Liver (tissue), 9 donors: Measurements from ENCODE around the gene TUBB3. TPM values are rescaled to one million over a fixed set of nuclear protein-coding genes. Genes with fewer than 3 reads are reported as not detected.

Experiments
- DNase-seq: peaks from one replicate; pipeline ENCODE4 v3.0.0-alpha.2; 2017; ENCODE audit warnings: low spot score
- H3K27ac ChIP-seq, 2 donors: one replicate each; pipeline ENCODE4 v1.7.0; 2013; ENCODE audit warnings: inconsistent platforms in 2 of 2, low read length in 2 of 2, control low read depth in 1 of 2, low read depth in 1 of 2, mild to moderate bottlenecking in 1 of 2
- H3K27me3 ChIP-seq, 4 donors: one replicate each; pipeline versions ENCODE4 v1.6.1 to v1.7.0; 2013; ENCODE audit warnings: low read length in 3 of 4, inconsistent platforms in 1 of 4, mild to moderate bottlenecking in 1 of 4, moderate library complexity in 1 of 4; ENCODE audit not compliant: control insufficient read depth in 4 of 4, insufficient read depth in 4 of 4
- H3K36me3 ChIP-seq, 4 donors: one replicate each; pipeline versions ENCODE4 v1.6.1 to v1.7.0; 2013; ENCODE audit warnings: low read length in 3 of 4, mild to moderate bottlenecking in 3 of 4, low read depth in 1 of 4, moderate library complexity in 1 of 4; ENCODE audit not compliant: control insufficient read depth in 4 of 4, insufficient read depth in 3 of 4
- H3K4me1 ChIP-seq, 4 donors: one replicate each; pipeline versions ENCODE4 v1.6.1 to v1.7.0; 2013; ENCODE audit warnings: low read length in 3 of 4, mild to moderate bottlenecking in 3 of 4, moderate library complexity in 1 of 4; ENCODE audit not compliant: control insufficient read depth in 4 of 4, insufficient read depth in 4 of 4
- H3K4me3 ChIP-seq, 3 donors: one replicate each; pipeline versions ENCODE4 v1.6.1 to v1.7.0; 2013; ENCODE audit warnings: low read length in 3 of 3, control low read depth in 1 of 3, low read depth in 1 of 3, mild to moderate bottlenecking in 1 of 3
- H3K9ac ChIP-seq, 2 donors: one replicate each; pipeline ENCODE4 v1.7.0; 2013; ENCODE audit warnings: low read length in 2 of 2, mild to moderate bottlenecking in 2 of 2, moderate library complexity in 2 of 2, control low read depth in 1 of 2, low read depth in 1 of 2
- H3K9me3 ChIP-seq, 4 donors: one replicate each; pipeline versions ENCODE4 v1.6.1 to v1.7.0; 2013; ENCODE audit warnings: low read length in 3 of 4; ENCODE audit not compliant: control insufficient read depth in 4 of 4
- EGR1 ChIP-seq, 2 donors: IDR thresholded peaks; 2 replicates each; pipeline ENCODE4 v1.6.1; 2016 to 2018; ENCODE audit warnings: antibody characterized with exemption in 2 of 2, low read depth in 2 of 2
- FOXA1 ChIP-seq: IDR thresholded peaks from 2 replicates; pipeline ENCODE4 v1.6.1; 2016; ENCODE audit warnings: antibody characterized with exemption
- FOXA2 ChIP-seq: IDR thresholded peaks from 2 replicates; pipeline ENCODE4 v1.6.1; 2016; ENCODE audit warnings: antibody characterized with exemption
- GABPA ChIP-seq, 2 donors: IDR thresholded peaks in 1 of 2; conservative IDR thresholded peaks in 1 of 2; 2 replicates each; pipeline ENCODE4 v1.6.1; 2016; ENCODE audit warnings: antibody characterized with exemption in 2 of 2, mild to moderate bottlenecking in 1 of 2, moderate library complexity in 1 of 2
- HNF4A ChIP-seq, 2 donors: conservative IDR thresholded peaks; 2 replicates each; pipeline ENCODE4 v1.6.1; 2016; ENCODE audit warnings: antibody characterized with exemption in 2 of 2, mild to moderate bottlenecking in 2 of 2
- HNF4G ChIP-seq: IDR thresholded peaks from 2 replicates; pipeline ENCODE4 v1.6.1; 2016; ENCODE audit warnings: antibody characterized with exemption
- JUND ChIP-seq, 2 donors: IDR thresholded peaks; 2 replicates each; pipeline ENCODE4 v1.6.1; 2016; ENCODE audit warnings: antibody characterized with exemption in 2 of 2
- MAX ChIP-seq: IDR thresholded peaks from 2 replicates; pipeline ENCODE4 v1.6.1; 2016; ENCODE audit warnings: antibody characterized with exemption
- NR2F2 ChIP-seq: IDR thresholded peaks from 2 replicates; pipeline ENCODE4 v1.6.1; 2016; ENCODE audit warnings: antibody characterized with exemption
- RAD21 ChIP-seq, 2 donors: IDR thresholded peaks; 2 replicates each; pipeline ENCODE4 v1.6.1; 2016; ENCODE audit warnings: antibody characterized with exemption in 2 of 2, mild to moderate bottlenecking in 2 of 2
- REST ChIP-seq: IDR thresholded peaks from 2 replicates; pipeline ENCODE4 v1.6.1; 2016; ENCODE audit warnings: antibody characterized with exemption, mild to moderate bottlenecking
- RXRA ChIP-seq, 2 donors: IDR thresholded peaks; 2 replicates each; pipeline ENCODE4 v1.6.1; 2017 to 2018; ENCODE audit warnings: antibody characterized with exemption in 2 of 2, mild to moderate bottlenecking in 1 of 2
- SP1 ChIP-seq: IDR thresholded peaks from 2 replicates; pipeline ENCODE4 v1.6.1; 2018; ENCODE audit warnings: antibody characterized with exemption, mild to moderate bottlenecking
- TAF1 ChIP-seq: conservative IDR thresholded peaks from 2 replicates; pipeline ENCODE4 v1.6.1; 2016; ENCODE audit warnings: antibody characterized with exemption, mild to moderate bottlenecking
- YY1 ChIP-seq: IDR thresholded peaks from 2 replicates; pipeline ENCODE4 v1.6.1; 2016; ENCODE audit warnings: antibody characterized with exemption, mild to moderate bottlenecking
- WGBS: extraction: QIAGEN DNeasy Blood & Tissue Kit; methylation state at CpG from one replicate; pipeline ENCODE4 v1.1.7; 2013; 5-methylcytosine and 5-hydroxymethylcytosine counted together
- polyA plus RNA-seq, 2 donors: library from polyadenylated mRNA; stranded (reverse) in 1 of 2; unstranded in 1 of 2; fragments of 200-250 nt in 1 of 2; fragments of >200 nt in 1 of 2; fragmentation: Nextera tagmentation in 1 of 2; extraction: Ambion mirVana in 1 of 2; gene quantifications; one replicate each; pipeline versions ENCODE4 v1.2.1 to v1.2.3, GENCODE V29; 2013 to 2015
- total RNA-seq, 2 donors: library from RNA; depleted of rRNA; stranded (reverse); fragments of >200 nt; gene quantifications; one replicate each; pipeline ENCODE4 v1.2.3, GENCODE V29; 2014
- TF ChIP-seq, protein P1 (sequence below): IDR thresholded peaks from 2 replicates; pipeline ENCODE4 v1.6.1; 2016; ENCODE audit warnings: antibody characterized with exemption
- TF ChIP-seq, protein P2 (sequence below): IDR thresholded peaks from 2 replicates; pipeline ENCODE4 v1.6.1; 2016; ENCODE audit warnings: antibody characterized with exemption
- TF ChIP-seq, protein P3 (sequence below): fragments of 150-350 bp; IDR thresholded peaks from 2 replicates; pipeline ENCODE4 v1.5.1; 2017; ENCODE audit warnings: improper control_type of control experiment, low read depth, low read length; ENCODE audit not compliant: missing input control
- donor health status: healthy.
- donor health status: healthy.
- donor health status: healthy.
- donor health status: healthy.
- donor health status: healthy.

The TUBB3 gene
- total and polyA plus RNA-seq, 4 donors = 0.17 to 0.89 (median 0.25) TPM; not detected in 1

DNA sequence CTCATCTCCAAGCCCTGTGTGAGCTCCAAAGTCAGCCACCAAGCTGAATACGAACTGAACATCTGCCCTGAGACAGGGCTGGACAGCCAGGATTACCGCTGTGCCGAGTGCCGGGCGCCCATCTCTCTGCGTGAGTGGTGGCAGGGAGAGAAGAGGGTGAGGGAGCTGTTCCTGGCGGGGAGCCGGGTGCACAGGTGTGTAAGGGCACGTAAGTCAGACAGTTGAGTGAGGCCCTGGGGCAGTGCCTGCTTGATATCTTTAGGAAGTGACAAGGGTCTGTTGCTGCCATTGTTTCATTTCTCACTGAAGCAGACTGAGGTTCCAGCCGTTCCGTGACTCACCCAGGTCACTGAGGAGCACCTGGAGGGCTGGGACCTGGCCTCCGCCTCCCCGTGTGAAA, 37.8 kb downstream of the TUBB3 start:
- H3K4me3 ChIP-seq = no peak overlapping the region

More for the DNA sequence above, 37.8 kb downstream of the TUBB3 start:
- 97% methylated on average over 13 of the region's 13 CpGs for WGBS
- Histone ChIP-seq H3K9ac (no peak overlapping the region), H3K9me3 (no peaks in the 10 kb centered on the region), H3K4me1 (no peaks in the 10 kb centered on the region), H3K27ac (no peak overlapping the region), H3K27me3 (no peaks in the 10 kb centered on the region), H3K36me3 (peaks cover 2 to 44% (median 4%) of the 10 kb centered on the region in 4 donors)
- TF ChIP-seq SP1 (no peak), FOXA2 (no peak), RAD21 (IDR thresholded peaks at IDR 0.05) (no peak), TAF1 (no peak), MAX (no peak), EGR1 (IDR thresholded peaks at IDR 0.05; ENCODE audit: low read depth in 2 of 2) (no peak), GABPA (IDR thresholded peaks at IDR 0.05 in 1 of 2, conservative IDR thresholded peaks at IDR 0.05 in 1 of 2) (no peak), REST (no peak), RXRA (IDR thresholded peaks at IDR 0.05) (no peak), JUND (IDR thresholded peaks at IDR 0.05) (no peak), YY1 (no peak), NR2F2 (no peak), HNF4A (conservative IDR thresholded peaks at IDR 0.05) (no peak), FOXA1 (no peak), HNF4G (no peak)
- TF ChIP-seq, protein P1, sequence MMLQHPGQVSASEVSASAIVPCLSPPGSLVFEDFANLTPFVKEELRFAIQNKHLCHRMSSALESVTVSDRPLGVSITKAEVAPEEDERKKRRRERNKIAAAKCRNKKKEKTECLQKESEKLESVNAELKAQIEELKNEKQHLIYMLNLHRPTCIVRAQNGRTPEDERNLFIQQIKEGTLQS = no peak
- TF ChIP-seq, protein P2, sequence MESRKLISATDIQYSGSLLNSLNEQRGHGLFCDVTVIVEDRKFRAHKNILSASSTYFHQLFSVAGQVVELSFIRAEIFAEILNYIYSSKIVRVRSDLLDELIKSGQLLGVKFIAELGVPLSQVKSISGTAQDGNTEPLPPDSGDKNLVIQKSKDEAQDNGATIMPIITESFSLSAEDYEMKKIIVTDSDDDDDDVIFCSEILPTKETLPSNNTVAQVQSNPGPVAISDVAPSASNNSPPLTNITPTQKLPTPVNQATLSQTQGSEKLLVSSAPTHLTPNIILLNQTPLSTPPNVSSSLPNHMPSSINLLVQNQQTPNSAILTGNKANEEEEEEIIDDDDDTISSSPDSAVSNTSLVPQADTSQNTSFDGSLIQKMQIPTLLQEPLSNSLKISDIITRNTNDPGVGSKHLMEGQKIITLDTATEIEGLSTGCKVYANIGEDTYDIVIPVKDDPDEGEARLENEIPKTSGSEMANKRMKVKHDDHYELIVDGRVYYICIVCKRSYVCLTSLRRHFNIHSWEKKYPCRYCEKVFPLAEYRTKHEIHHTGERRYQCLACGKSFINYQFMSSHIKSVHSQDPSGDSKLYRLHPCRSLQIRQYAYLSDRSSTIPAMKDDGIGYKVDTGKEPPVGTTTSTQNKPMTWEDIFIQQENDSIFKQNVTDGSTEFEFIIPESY = no peak
- TF ChIP-seq, protein P3, sequence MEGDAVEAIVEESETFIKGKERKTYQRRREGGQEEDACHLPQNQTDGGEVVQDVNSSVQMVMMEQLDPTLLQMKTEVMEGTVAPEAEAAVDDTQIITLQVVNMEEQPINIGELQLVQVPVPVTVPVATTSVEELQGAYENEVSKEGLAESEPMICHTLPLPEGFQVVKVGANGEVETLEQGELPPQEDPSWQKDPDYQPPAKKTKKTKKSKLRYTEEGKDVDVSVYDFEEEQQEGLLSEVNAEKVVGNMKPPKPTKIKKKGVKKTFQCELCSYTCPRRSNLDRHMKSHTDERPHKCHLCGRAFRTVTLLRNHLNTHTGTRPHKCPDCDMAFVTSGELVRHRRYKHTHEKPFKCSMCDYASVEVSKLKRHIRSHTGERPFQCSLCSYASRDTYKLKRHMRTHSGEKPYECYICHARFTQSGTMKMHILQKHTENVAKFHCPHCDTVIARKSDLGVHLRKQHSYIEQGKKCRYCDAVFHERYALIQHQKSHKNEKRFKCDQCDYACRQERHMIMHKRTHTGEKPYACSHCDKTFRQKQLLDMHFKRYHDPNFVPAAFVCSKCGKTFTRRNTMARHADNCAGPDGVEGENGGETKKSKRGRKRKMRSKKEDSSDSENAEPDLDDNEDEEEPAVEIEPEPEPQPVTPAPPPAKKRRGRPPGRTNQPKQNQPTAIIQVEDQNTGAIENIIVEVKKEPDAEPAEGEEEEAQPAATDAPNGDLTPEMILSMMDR = no peak
- no peak for DNase-seq
